Neuronal stem cell (in vitro differentiated cells): ENCODE data around the gene TSSK6.

Experiments used
- DNase-seq: peaks from one replicate; pipeline ENCODE4 v3.0.0-alpha.2; 2013; ENCODE audit warnings: low spot score
- H2AFZ ChIP-seq: one replicate; pipeline ENCODE4 v1.6.1; 2013; ENCODE audit warnings: mild to moderate bottlenecking, low read length, inconsistent platforms
- H2AK5ac ChIP-seq: 2 replicates; pipeline ENCODE4 v1.6.1; 2013; ENCODE audit warnings: low read depth, mild to moderate bottlenecking, inconsistent platforms, low read length, moderate library complexity, mixed read lengths
- H2BK120ac ChIP-seq: 2 replicates; pipeline ENCODE4 v1.6.1; 2013; ENCODE audit warnings: low read depth, mild to moderate bottlenecking, inconsistent platforms, low read length, moderate library complexity, mixed read lengths
- H2BK12ac ChIP-seq: one replicate; pipeline ENCODE4 v1.6.1; 2013; ENCODE audit warnings: low read length, inconsistent platforms
- H2BK15ac ChIP-seq: 2 replicates; pipeline ENCODE4 v1.6.1; 2013; ENCODE audit warnings: mild to moderate bottlenecking, low read length, inconsistent platforms, mixed read lengths
- H2BK5ac ChIP-seq: one replicate; pipeline ENCODE4 v1.6.1; 2013; ENCODE audit warnings: inconsistent platforms, mild to moderate bottlenecking, low read length, moderate library complexity
- H3K14ac ChIP-seq: one replicate; pipeline ENCODE4 v1.6.1; 2013; ENCODE audit warnings: low read length, inconsistent platforms
- H3K18ac ChIP-seq: 2 replicates; pipeline ENCODE4 v1.6.1; 2013; ENCODE audit warnings: low read length, inconsistent platforms
- H3K23ac ChIP-seq: 2 replicates; pipeline ENCODE4 v1.6.1; 2013; ENCODE audit warnings: low read depth, mild to moderate bottlenecking, mixed read lengths, low read length, inconsistent platforms; ENCODE audit not compliant: poor library complexity
- H3K27ac ChIP-seq: replicated peaks from 3 replicates; pipeline ENCODE4 v1.5.1; 2013; ENCODE audit warnings: low read length, inconsistent platforms
- H3K27me3 ChIP-seq, 3 experiments: 2 replicates each; pipeline ENCODE4 v1.6.1; 2013; ENCODE audit warnings: low read length in 3 of 3, mild to moderate bottlenecking in 2 of 3, inconsistent platforms in 1 of 3, low read depth in 1 of 3, mixed read lengths in 1 of 3, moderate library complexity in 1 of 3; ENCODE audit not compliant: control insufficient read depth in 3 of 3, insufficient read depth in 3 of 3
- H3K36me3 ChIP-seq, 2 donors: replicated peaks in 1 of 2; 2 replicates each; pipeline ENCODE4 v1.6.1; 2013; ENCODE audit warnings: low read length in 2 of 2; ENCODE audit not compliant: control insufficient read depth in 2 of 2, insufficient read depth in 2 of 2
- H3K4ac ChIP-seq: 2 replicates; pipeline ENCODE4 v1.6.1; 2013; ENCODE audit warnings: inconsistent platforms, mild to moderate bottlenecking, low read length, moderate library complexity
- H3K4me1 ChIP-seq, 2 donors: 1 replicate in 1 of 2; 2 replicates in 1 of 2; pipeline ENCODE4 v1.6.1; 2013; ENCODE audit warnings: low read length in 2 of 2, low read depth in 1 of 2; ENCODE audit not compliant: control insufficient read depth in 2 of 2, insufficient read depth in 1 of 2
- H3K4me2 ChIP-seq: one replicate; pipeline ENCODE4 v1.6.1; 2013; ENCODE audit warnings: mild to moderate bottlenecking, low read length, inconsistent platforms; ENCODE audit not compliant: insufficient read depth, poor library complexity, severe bottlenecking
- H3K4me3 ChIP-seq, 2 donors: 2 replicates each; pipeline ENCODE4 v1.5.1; 2013; ENCODE audit warnings: low read length in 2 of 2, mild to moderate bottlenecking in 2 of 2, inconsistent platforms in 1 of 2, moderate library complexity in 1 of 2
- H3K79me1 ChIP-seq: one replicate; pipeline ENCODE4 v1.6.1; 2013; ENCODE audit warnings: low read depth, mild to moderate bottlenecking, inconsistent platforms, low read length, moderate library complexity
- H3K9ac ChIP-seq: one replicate; pipeline ENCODE4 v1.6.1; 2013; ENCODE audit warnings: mild to moderate bottlenecking, low read depth, low read length, inconsistent platforms; ENCODE audit not compliant: poor library complexity
- H3K9me3 ChIP-seq, 2 donors: replicated peaks in 1 of 2; 2 replicates each; pipeline versions ENCODE3 to v1.6.1; 2013; ENCODE audit warnings: low read length in 2 of 2, mild to moderate bottlenecking in 2 of 2, inconsistent platforms in 1 of 2, low read depth in 1 of 2, mixed read lengths in 1 of 2, moderate library complexity in 1 of 2; ENCODE audit not compliant: control insufficient read depth in 2 of 2, insufficient read depth in 1 of 2
- H4K8ac ChIP-seq: one replicate; pipeline ENCODE4 v1.6.1; 2013; ENCODE audit warnings: low read depth, mild to moderate bottlenecking, inconsistent platforms, low read length, moderate library complexity
- H4K91ac ChIP-seq: one replicate; pipeline ENCODE4 v1.6.1; 2013; ENCODE audit warnings: low read length, low read depth, mild to moderate bottlenecking, inconsistent platforms; ENCODE audit not compliant: poor library complexity
- WGBS, 2 donors: extraction: QIAGEN DNeasy Blood & Tissue Kit; methylation state at CpG; one replicate each; pipeline ENCODE4 v1.1.7; 2013; ENCODE audit warnings: missing lambda C conversion rate in 2 of 2, mixed read lengths in 1 of 2; ENCODE audit not compliant: insufficient read length in 2 of 2, insufficient replicate concordance in 1 of 2; ENCODE audit errors: extremely low coverage in 2 of 2; 5-methylcytosine and 5-hydroxymethylcytosine counted together

The TSSK6 gene

DNA sequence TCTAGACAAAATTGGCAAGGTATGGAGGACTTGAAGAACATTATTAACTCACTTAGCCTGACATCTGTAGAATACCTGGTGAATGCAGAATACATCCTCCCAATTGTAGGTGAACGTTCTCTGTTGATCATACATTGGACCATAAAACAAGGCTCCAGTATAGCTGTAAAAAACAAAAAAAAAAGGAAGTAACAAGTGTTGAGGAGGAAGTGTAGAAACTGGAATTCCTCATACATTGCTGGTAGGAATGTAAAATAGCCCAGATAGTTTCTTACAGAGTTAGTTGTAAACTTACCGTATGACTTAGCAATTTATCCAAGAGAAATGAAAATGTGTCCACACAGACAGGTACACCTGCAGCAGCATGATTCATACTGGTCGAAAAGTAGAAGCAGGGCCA, 44.8 kb downstream of the TSSK6 start:
- Histone ChIP-seq H3K14ac (no peak overlapping the region), H2BK12ac (no peak overlapping the region), H3K9ac (no peak overlapping the region), H3K4me2 (no peak overlapping the region), H2BK15ac (no peak overlapping the region), H4K91ac (no peak overlapping the region), H3K36me3 (peaks cover 30 to 89% of the 10 kb centered on the region in 2 donors), H3K4me1 (peaks cover 0 to 4% of the 10 kb centered on the region in 2 donors), H3K4ac (no peak overlapping the region), H3K23ac (no peak overlapping the region), H3K9me3 (peaks cover 19 to 47% of the 10 kb centered on the region in 2 donors), H2AFZ (no peak overlapping the region), H2BK5ac (no peak overlapping the region), H3K4me3 (no peak overlapping the region), H3K79me1 (peaks cover 4% of the 10 kb centered on the region), H2AK5ac (no peak overlapping the region), H4K8ac (no peak overlapping the region), H3K18ac (no peak overlapping the region), H3K27me3 (no peaks in the 10 kb centered on the region), H3K27ac (no peak overlapping the region), H2BK120ac (no peak overlapping the region)
- no peak for DNase-seq
- no CpG with 5 or more reads among the region's 3 CpGs for WGBS, 2 donors

DNA sequence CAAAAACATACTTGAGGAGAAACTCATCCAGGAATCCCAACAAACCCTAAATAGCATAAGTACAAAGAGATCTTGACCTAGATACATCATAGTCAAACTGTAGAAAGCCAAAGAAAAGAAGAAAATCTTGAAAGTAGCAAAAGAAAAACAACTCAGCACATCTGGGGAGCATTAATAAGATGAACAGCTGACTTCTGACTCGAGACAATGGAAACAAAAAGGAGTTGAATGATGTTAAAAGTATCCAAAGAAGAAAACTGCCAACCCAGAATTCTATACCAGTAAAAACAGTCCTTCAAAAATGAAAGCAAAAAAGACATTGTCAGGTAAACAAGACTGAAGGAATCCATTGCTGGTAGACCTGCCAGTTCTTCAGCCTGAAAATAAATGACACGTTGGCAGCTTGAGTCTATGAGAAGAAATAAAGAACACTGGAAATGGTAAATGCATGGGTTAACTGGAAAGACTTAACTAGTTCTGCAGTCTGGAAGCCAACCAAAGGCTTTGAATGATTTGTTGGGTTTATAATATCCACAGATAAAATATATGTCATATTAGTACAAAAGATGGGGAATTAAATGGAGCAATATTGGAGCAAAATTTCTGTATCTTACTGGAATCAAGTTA, 46.8 kb downstream of the TSSK6 start:
- no peak overlapping the region for H2AFZ ChIP-seq
- H2BK5ac ChIP-seq = no peak overlapping the region
- H3K27me3 ChIP-seq = no peaks in the 10 kb centered on the region
- H3K36me3 ChIP-seq = peaks cover 29 to 81% of the 10 kb centered on the region in 2 donors
- no peak overlapping the region for H4K91ac ChIP-seq
- peaks cover 19% of the 10 kb centered on the region for H3K79me1 ChIP-seq
- no peak overlapping the region for H2BK12ac ChIP-seq
- peaks cover 19 to 51% of the 10 kb centered on the region in 2 donors for H3K9me3 ChIP-seq
- H2BK120ac ChIP-seq = no peak overlapping the region
- no peak overlapping the region for H3K14ac ChIP-seq
- H3K23ac ChIP-seq = no peak overlapping the region
- no peak overlapping the region for H2BK15ac ChIP-seq
- H3K4ac ChIP-seq = no peak overlapping the region
- no peak overlapping the region for H3K9ac ChIP-seq
- H2AK5ac ChIP-seq = no peak overlapping the region
- H4K8ac ChIP-seq = no peak overlapping the region
- H3K18ac ChIP-seq = no peak overlapping the region
- H3K27ac ChIP-seq = no peak overlapping the region
- no peak for DNase-seq
- no CpG with 5 or more reads among the region's 2 CpGs for WGBS, 2 donors
- no peak overlapping the region for H3K4me3 ChIP-seq
- peaks cover 14 to 15% of the 10 kb centered on the region in 2 donors for H3K4me1 ChIP-seq
- no peak overlapping the region for H3K4me2 ChIP-seq

DNA sequence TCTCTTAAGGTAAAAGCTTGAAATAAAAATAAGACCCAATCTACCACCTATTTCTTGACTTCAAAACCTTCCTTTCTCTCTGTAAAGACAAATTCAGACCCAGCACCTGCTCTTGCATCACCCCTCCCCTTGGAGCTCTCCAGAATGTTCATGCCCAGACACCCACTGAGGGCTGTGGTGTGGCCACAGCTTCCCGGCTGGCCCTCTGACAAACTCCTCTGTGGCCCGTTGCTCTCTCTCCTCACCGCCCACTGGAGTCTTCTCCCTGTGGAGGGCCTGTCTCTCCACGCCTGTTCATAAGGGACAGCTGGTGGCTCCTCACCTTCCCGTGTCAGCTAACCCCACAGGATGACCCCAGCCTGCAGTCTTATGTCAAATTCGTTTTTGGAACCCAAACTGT, 49.1 kb downstream of the TSSK6 start:
- Histone ChIP-seq H2AK5ac (no peak overlapping the region), H3K23ac (no peak overlapping the region), H3K4me2 (no peak overlapping the region), H3K27ac (no peak overlapping the region), H3K36me3 (peaks cover 23 to 62% of the 10 kb centered on the region in 2 donors), H2AFZ (no peak overlapping the region), H3K9ac (no peak overlapping the region), H2BK120ac (no peak overlapping the region), H3K4me3 (no peak overlapping the region), H4K91ac (no peak overlapping the region), H2BK15ac (no peak overlapping the region), H3K79me1 (peaks cover 27% of the 10 kb centered on the region), H3K4me1 (peaks cover 37 to 38% of the 10 kb centered on the region in 2 donors), H3K27me3 (no peaks in the 10 kb centered on the region), H3K18ac (no peak overlapping the region), H3K14ac (no peak overlapping the region), H2BK5ac (no peak overlapping the region), H4K8ac (no peak overlapping the region), H2BK12ac (no peak overlapping the region), H3K4ac (no peak overlapping the region), H3K9me3 (peaks cover 19 to 51% of the 10 kb centered on the region in 2 donors)
- DNase-seq = no peak
- WGBS, 2 donors = no CpG with 5 or more reads among the region's 6 CpGs

DNA sequence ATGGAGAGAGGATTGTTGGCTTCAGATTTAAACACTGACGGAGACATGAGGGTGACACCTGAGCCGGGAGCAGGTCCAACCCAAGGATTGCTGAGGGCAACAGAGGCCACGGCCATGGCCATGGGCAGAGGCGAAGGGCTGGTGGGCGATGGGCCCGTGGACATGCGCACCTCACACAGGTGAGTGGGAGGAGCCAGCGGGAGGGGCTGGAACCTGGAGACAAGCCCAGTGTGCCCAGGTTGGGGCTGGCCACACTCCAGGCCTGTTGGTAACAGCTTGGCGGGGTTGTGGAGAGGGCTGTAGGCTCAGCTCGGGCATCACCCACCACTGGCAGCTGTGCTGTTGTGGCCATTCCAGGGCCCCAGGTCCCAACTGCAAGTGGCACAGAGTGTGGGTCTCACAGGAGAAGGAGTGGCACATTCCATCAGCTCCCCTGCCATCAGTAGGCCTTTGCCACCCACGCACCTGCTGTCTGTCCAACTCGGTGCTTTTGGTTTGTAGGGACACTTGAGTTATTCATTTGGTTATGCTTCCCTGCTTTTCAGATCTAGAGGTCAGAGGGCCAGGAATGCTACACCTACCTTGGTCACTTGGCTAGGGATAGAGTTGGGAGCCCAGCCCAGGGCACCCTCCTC, 49.8 kb downstream of the TSSK6 start:
- Histone ChIP-seq H3K4me2 (no peak overlapping the region), H3K27ac (no peak overlapping the region), H3K9ac (no peak overlapping the region), H3K14ac (no peak overlapping the region), H3K36me3 (peaks cover 23 to 58% of the 10 kb centered on the region in 2 donors), H2BK12ac (no peak overlapping the region), H3K27me3 (no peaks in the 10 kb centered on the region), H2AK5ac (no peak overlapping the region), H2BK5ac (no peak overlapping the region), H2BK120ac (peak overlapping the region; percentile 19), H4K8ac (no peak overlapping the region), H3K4ac (no peak overlapping the region), H3K23ac (peak overlapping the region; percentile 45), H3K79me1 (peaks cover 27% of the 10 kb centered on the region), H2BK15ac (no peak overlapping the region), H3K18ac (no peak overlapping the region), H3K4me3 (peak overlapping the region in 1 of 2 donors; percentile 24), H4K91ac (no peak overlapping the region), H3K4me1 (peaks cover 42 to 44% of the 10 kb centered on the region in 2 donors), H3K9me3 (peaks cover 19 to 50% of the 10 kb centered on the region in 2 donors), H2AFZ (no peak overlapping the region)
- WGBS, 2 donors = no CpG with 5 or more reads among the region's 12 CpGs
- DNase-seq = no peak
